Neural progenitor cell (in vitro differentiated cells): ENCODE results near the gene GRIK2. TPM values are rescaled to one million over a fixed set of nuclear protein-coding genes. Genes with fewer than 3 reads are reported as not detected.

Experiments used
- DNase-seq: peaks from one replicate; pipeline ENCODE4 v3.0.0-alpha.2; 2016; ENCODE audit warnings: low spot score
- H2AFZ ChIP-seq: fragments of 200-600 bp; sonication (generic); replicated peaks from 2 replicates; pipeline ENCODE4 v1.6.1; 2016; ENCODE audit warnings: antibody characterized with exemption
- H3F3A ChIP-seq: fragments of 200-600 bp; sonication (generic); 2 replicates; pipeline ENCODE4 v1.6.1; 2016; ENCODE audit warnings: antibody characterized with exemption, low read depth
- H3K27ac ChIP-seq: fragments of 200-600 bp; sonication (generic); 2 replicates; pipeline ENCODE4 v1.5.1; 2016; ENCODE audit warnings: mild to moderate bottlenecking
- H3K27me3 ChIP-seq: fragments of 200-600 bp; sonication (generic); 2 replicates; pipeline ENCODE4 v1.6.1; 2016; ENCODE audit warnings: mild to moderate bottlenecking, moderate library complexity
- H3K36me3 ChIP-seq: fragments of 200-600 bp; sonication (generic); 2 replicates; pipeline ENCODE4 v1.5.1; 2016
- H3K4me1 ChIP-seq: fragments of 200-600 bp; sonication (generic); 2 replicates; pipeline ENCODE4 v1.6.1; 2016; ENCODE audit warnings: mixed run types
- H3K4me2 ChIP-seq: fragments of 200-600 bp; sonication (generic); 2 replicates; pipeline ENCODE4 v1.6.1; 2016
- H3K4me3 ChIP-seq: fragments of 200-600 bp; sonication (generic); 2 replicates; pipeline ENCODE4 v1.5.1; 2016
- H3K79me2 ChIP-seq: fragments of 200-600 bp; sonication (generic); 2 replicates; pipeline ENCODE4 v1.6.1; 2016; ENCODE audit warnings: low read depth
- H3K9ac ChIP-seq: fragments of 200-600 bp; sonication (generic); 2 replicates; pipeline ENCODE4 v1.6.1; 2016
- H3K9me3 ChIP-seq: fragments of 200-600 bp; sonication (generic); 2 replicates; pipeline ENCODE4 v1.5.1; 2016; ENCODE audit warnings: low read depth
- H4K20me1 ChIP-seq: fragments of 200-600 bp; sonication (generic); 2 replicates; pipeline ENCODE4 v1.6.1; 2016; ENCODE audit warnings: low read depth
- H3K27ac Mint-ChIP-seq: 3 replicates; pipeline ENCODE4 v1.8.0; 2021; ENCODE audit warnings: mixed read lengths
- H3K27me3 Mint-ChIP-seq: 2 replicates; pipeline ENCODE4 v1.8.0; 2022; ENCODE audit warnings: low read depth, mild to moderate bottlenecking, inconsistent platforms, moderate library complexity, mixed read lengths; ENCODE audit not compliant: insufficient read depth
- H3K36me3 Mint-ChIP-seq: 3 replicates; pipeline ENCODE4 v1.8.0; 2021; ENCODE audit warnings: mixed read lengths
- H3K4me1 Mint-ChIP-seq: 3 replicates; pipeline ENCODE4 v1.8.0; 2021; ENCODE audit warnings: mixed read lengths
- H3K4me3 Mint-ChIP-seq: 3 replicates; pipeline ENCODE4 v1.8.0; 2021; ENCODE audit warnings: mild to moderate bottlenecking, moderate library complexity, mixed read lengths
- H3K9me3 Mint-ChIP-seq: 3 replicates; pipeline ENCODE4 v1.8.0; 2020; ENCODE audit warnings: mixed read lengths
- EZH2 ChIP-seq: fragments of 200-600 bp; sonication (generic); IDR thresholded peaks from 2 replicates; pipeline ENCODE4 v1.6.1; 2017; ENCODE audit warnings: antibody characterized with exemption, mild to moderate bottlenecking, moderate library complexity
- EZH2phosphoT487 ChIP-seq: fragments of 200-600 bp; sonication (generic); IDR thresholded peaks from 2 replicates; pipeline ENCODE4 v1.6.1; 2017; ENCODE audit warnings: antibody characterized with exemption
- total RNA-seq: library from RNA; depleted of rRNA; stranded (reverse); fragments of >200 nt; gene quantifications from 2 replicates; pipeline ENCODE4 v1.2.3, GENCODE V29; 2015; ENCODE audit warnings: low replicate concordance
- TF ChIP-seq, protein P1 (sequence below): fragments of 200-600 bp; sonication (generic); IDR thresholded peaks from 2 replicates; pipeline ENCODE4 v1.5.1; 2017; ENCODE audit warnings: antibody characterized with exemption, mild to moderate bottlenecking

GRIK2 gene
- total RNA-seq, 1 donor from 2014 or later = 0.88 TPM

GRCh38 chr6:101760843-101761621 is 367.5 kb downstream of the GRIK2 start:
- Histone ChIP-seq H3K4me3 (no peak overlapping the region), H3K9me3 (no peaks in the 10 kb centered on the region), H3K4me1 (no peaks in the 10 kb centered on the region), H3K36me3 (no peaks in the 10 kb centered on the region), H4K20me1 (no peaks in the 10 kb centered on the region), H3K79me2 (no peaks in the 10 kb centered on the region), H2AFZ (no peak overlapping the region), H3K9ac (no peak overlapping the region), H3K4me2 (no peak overlapping the region), H3F3A (peaks cover 4% of the 10 kb centered on the region), H3K27ac (no peak overlapping the region), H3K27me3 (no peaks in the 10 kb centered on the region)
- peaks cover 8% of the 10 kb centered on the region for H3K4me1 Mint-ChIP-seq
- no peak for DNase-seq
- H3K27ac Mint-ChIP-seq = no peak overlapping the region
- TF ChIP-seq, protein P1, sequence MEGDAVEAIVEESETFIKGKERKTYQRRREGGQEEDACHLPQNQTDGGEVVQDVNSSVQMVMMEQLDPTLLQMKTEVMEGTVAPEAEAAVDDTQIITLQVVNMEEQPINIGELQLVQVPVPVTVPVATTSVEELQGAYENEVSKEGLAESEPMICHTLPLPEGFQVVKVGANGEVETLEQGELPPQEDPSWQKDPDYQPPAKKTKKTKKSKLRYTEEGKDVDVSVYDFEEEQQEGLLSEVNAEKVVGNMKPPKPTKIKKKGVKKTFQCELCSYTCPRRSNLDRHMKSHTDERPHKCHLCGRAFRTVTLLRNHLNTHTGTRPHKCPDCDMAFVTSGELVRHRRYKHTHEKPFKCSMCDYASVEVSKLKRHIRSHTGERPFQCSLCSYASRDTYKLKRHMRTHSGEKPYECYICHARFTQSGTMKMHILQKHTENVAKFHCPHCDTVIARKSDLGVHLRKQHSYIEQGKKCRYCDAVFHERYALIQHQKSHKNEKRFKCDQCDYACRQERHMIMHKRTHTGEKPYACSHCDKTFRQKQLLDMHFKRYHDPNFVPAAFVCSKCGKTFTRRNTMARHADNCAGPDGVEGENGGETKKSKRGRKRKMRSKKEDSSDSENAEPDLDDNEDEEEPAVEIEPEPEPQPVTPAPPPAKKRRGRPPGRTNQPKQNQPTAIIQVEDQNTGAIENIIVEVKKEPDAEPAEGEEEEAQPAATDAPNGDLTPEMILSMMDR = no peak
- no peaks in the 10 kb centered on the region for H3K36me3 Mint-ChIP-seq
- no peaks in the 10 kb centered on the region for H3K27me3 Mint-ChIP-seq
- H3K4me3 Mint-ChIP-seq = no peak overlapping the region
- H3K9me3 Mint-ChIP-seq = no peaks in the 10 kb centered on the region

- Histone ChIP-seq H3K4me3 (no peak overlapping the region), H3K27me3 (no peaks in the 10 kb centered on the region), H3K9ac (no peak overlapping the region), H3K79me2 (no peaks in the 10 kb centered on the region), H3K4me2 (no peak overlapping the region), H4K20me1 (no peaks in the 10 kb centered on the region), H3K36me3 (no peaks in the 10 kb centered on the region), H3K27ac (no peak overlapping the region), H3K4me1 (peaks cover 9% of the 10 kb centered on the region), H3K9me3 (no peaks in the 10 kb centered on the region), H3F3A (peaks cover 4% of the 10 kb centered on the region), H2AFZ (no peak overlapping the region)
- Mint-ChIP-seq H3K9me3 (no peaks in the 10 kb centered on the region), H3K36me3 (no peaks in the 10 kb centered on the region), H3K27ac (no peak overlapping the region), H3K27me3 (no peaks in the 10 kb centered on the region), H3K4me3 (no peak overlapping the region), H3K4me1 (peaks cover 8% of the 10 kb centered on the region)
- no peak for DNase-seq
- TF ChIP-seq, protein P1 = no peak
Observed at GRCh38 chr6:101762851-101763250, 369.3 kb downstream of the GRIK2 start.

DNA sequence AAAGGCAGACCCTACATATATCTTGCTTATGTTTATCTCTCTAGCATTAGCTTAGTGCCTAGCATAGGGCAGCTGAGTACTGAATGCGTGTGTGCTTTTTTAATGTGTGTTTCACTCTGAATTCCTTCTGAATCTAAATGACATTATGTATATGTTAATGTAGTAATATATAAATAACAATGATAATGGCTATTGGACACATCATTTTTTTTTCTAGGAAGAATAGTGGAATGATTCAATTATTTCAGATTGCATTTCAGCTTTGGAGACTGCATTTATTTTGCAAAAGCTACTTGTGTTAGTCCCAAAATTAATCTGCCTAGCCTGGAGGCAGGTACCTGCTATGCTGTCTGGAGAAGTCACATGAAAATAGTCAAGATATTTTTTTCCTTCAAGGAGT is 371.8 kb downstream of the GRIK2 start:
- no peak for DNase-seq
- Histone ChIP-seq H2AFZ (no peak overlapping the region), H3K4me1 (peaks cover 9% of the 10 kb centered on the region), H3K27ac (no peak overlapping the region), H4K20me1 (no peaks in the 10 kb centered on the region), H3K4me3 (no peak overlapping the region), H3F3A (peaks cover 4% of the 10 kb centered on the region), H3K27me3 (no peaks in the 10 kb centered on the region), H3K36me3 (no peaks in the 10 kb centered on the region), H3K4me2 (no peak overlapping the region), H3K9me3 (no peaks in the 10 kb centered on the region), H3K9ac (no peak overlapping the region), H3K79me2 (no peaks in the 10 kb centered on the region)
- H3K4me1 Mint-ChIP-seq = peaks cover 8% of the 10 kb centered on the region
- H3K27ac Mint-ChIP-seq = no peak overlapping the region
- no peaks in the 10 kb centered on the region for H3K27me3 Mint-ChIP-seq
- TF ChIP-seq, protein P1 = no peak
- TF ChIP-seq EZH2 (no peak), EZH2phosphoT487 (no peak)
- H3K4me3 Mint-ChIP-seq = no peak overlapping the region
- no peaks in the 10 kb centered on the region for H3K36me3 Mint-ChIP-seq
- no peaks in the 10 kb centered on the region for H3K9me3 Mint-ChIP-seq
